Measurements from ENCODE around the gene STUB1.
"Not testable (repeated sequence)": the region's sequence is repeated elsewhere in the genome, so short reads cannot be mapped to it uniquely, and the experiment has no call there.

STUB1 gene

GRCh38 chr16:680967-681745, 946 bp downstream of the STUB1 start:
- DNase-seq: peak; percentile 70

- no peak for DNase-seq
Measured at GRCh38 chr16:681746-682427, 1.7 kb downstream of the STUB1 start.

GRCh38 chr16:682493-683395, 2.5 kb downstream of the STUB1 start:
- no peak for DNase-seq

- no peak for DNase-seq
Measured at GRCh38 chr16:683396-684070, 3.3 kb downstream of the STUB1 start.

GRCh38 chr16:684071-684794, 4.0 kb downstream of the STUB1 start, which contains the start of gene JMJD8:
JMJD8 (minus strand) TSS chr16:684334; CDS start chr16:684319, 15 bp downstream.
- peak; percentile 99 for DNase-seq

GRCh38 chr16:684961-685696, 4.9 kb downstream of the STUB1 start:
- no peak for DNase-seq

- DNase-seq: no peak
Measured at GRCh38 chr16:685967-686366, 5.8 kb downstream of the STUB1 start.

- no peak for DNase-seq
Measured at GRCh38 chr16:686459-687260, 6.5 kb downstream of the STUB1 start.

- no peak for DNase-seq
Measured at GRCh38 chr16:687499-687898, 7.3 kb downstream of the STUB1 start.

GRCh38 chr16:689175-689897, 9.1 kb downstream of the STUB1 start:
- no peak for DNase-seq

GRCh38 chr16:691242-691641, 11.0 kb downstream of the STUB1 start:
- not testable (repeated sequence) for DNase-seq

GRCh38 chr16:692356-693108, 12.3 kb downstream of the STUB1 start:
- DNase-seq: no peak

- no peak for DNase-seq
Measured at GRCh38 chr16:693364-693763, 13.2 kb downstream of the STUB1 start.

GRCh38 chr16:693766-694165, 13.6 kb downstream of the STUB1 start:
- DNase-seq: no peak

- DNase-seq: no peak
Measured at GRCh38 chr16:694187-694862, 14.1 kb downstream of the STUB1 start.

GRCh38 chr16:694863-695354, 14.7 kb downstream of the STUB1 start:
- no peak for DNase-seq

GRCh38 chr16:695355-696089, 15.3 kb downstream of the STUB1 start:
- DNase-seq: peak; percentile 90
